Panc1 (cell line): Measurements from ENCODE around the gene CAMK2B. TPM values are rescaled to one million over a fixed set of nuclear protein-coding genes. Genes with fewer than 3 reads are reported as not detected.

Experiments
- ATAC-seq: fragments of 200-7000 bp; cut with Tn5 transposase; 2 replicates; pipeline ENCODE4 v1.9.1; 2020; ENCODE audit warnings: mild to moderate bottlenecking, moderate library complexity
- BruUV-seq: library from RNA; stranded (reverse); fragments of 400-500 nt; replicated peaks from 2 replicates; lab custom pipeline; 2021; lab: Mats Ljungman, UMichigan
- CTCF ChIA-PET: fragments of 300-600 bp; sonication (Branson Sonifier 250); formaldehyde crosslinking; loops from one replicate; lab custom pipeline; 2022; ENCODE audit warnings: antibody characterized with exemption; lab: Charles Lee
- POLR2A ChIA-PET: fragments of 300-600 bp; sonication (Branson Sonifier 250); formaldehyde crosslinking; loops from one replicate; lab custom pipeline; 2022; ENCODE audit warnings: antibody characterized with exemption; lab: Charles Lee
- DNase-seq: peaks from one replicate; pipeline ENCODE4 v3.0.0-alpha.2; 2010; ENCODE audit warnings: low read depth, low spot score
- H3K27ac ChIP-seq: 2 replicates; pipeline ENCODE4 v1.5.1; 2011; ENCODE audit warnings: mild to moderate bottlenecking, low read length, inconsistent platforms
- H3K27me3 ChIP-seq: fragments of 200-500 bp; sonication (Bioruptor generic); 2 replicates; pipeline ENCODE4 v1.6.0; 2014; ENCODE audit warnings: low read length, inconsistent platforms; ENCODE audit not compliant: control insufficient read depth, insufficient read depth
- H3K36me3 ChIP-seq: fragments of 200-500 bp; sonication (Bioruptor generic); 2 replicates; pipeline ENCODE4 v1.5.1; 2014; ENCODE audit warnings: inconsistent platforms, mild to moderate bottlenecking, low read length, moderate library complexity; ENCODE audit not compliant: control insufficient read depth, insufficient read depth
- H3K4me1 ChIP-seq: 2 replicates; pipeline ENCODE4 v1.5.1; 2011; ENCODE audit warnings: inconsistent platforms, mild to moderate bottlenecking, low read length, moderate library complexity; ENCODE audit not compliant: control insufficient read depth, insufficient read depth
- H3K4me3 ChIP-seq, 2 experiments: 2 replicates each; pipeline ENCODE4 v1.5.1; 2011 to 2012; ENCODE audit warnings: low read depth in 2 of 2, low read length in 2 of 2, mild to moderate bottlenecking in 2 of 2, inconsistent platforms in 1 of 2, moderate library complexity in 1 of 2
- H3K9me3 ChIP-seq: fragments of 200-500 bp; sonication (Bioruptor generic); 2 replicates; pipeline ENCODE4 v1.5.1; 2014; ENCODE audit warnings: low read depth, mild to moderate bottlenecking, inconsistent platforms, low read length, moderate library complexity; ENCODE audit not compliant: control insufficient read depth, insufficient read depth
- CTCF ChIP-seq: fragments of 450-650 bp; IDR thresholded peaks from 2 replicates; pipeline ENCODE4 v1.5.1; 2017; ENCODE audit warnings: mild to moderate bottlenecking
- POLR2AphosphoS5 ChIP-seq: IDR thresholded peaks from 2 replicates; pipeline ENCODE4 v1.6.1; 2012; ENCODE audit warnings: mild to moderate bottlenecking, low read depth, low read length, moderate library complexity
- REST ChIP-seq, 2 experiments: IDR thresholded peaks; 2 replicates each; pipeline ENCODE4 v1.6.1; 2011 to 2012; ENCODE audit warnings: low read depth in 2 of 2, control low read depth in 1 of 2, low read length in 1 of 2, mild to moderate bottlenecking in 1 of 2, moderate library complexity in 1 of 2; ENCODE audit not compliant: insufficient read depth in 1 of 2
- SIN3A ChIP-seq: IDR thresholded peaks from 2 replicates; pipeline ENCODE4 v1.6.1; 2012; ENCODE audit warnings: low read depth, mild to moderate bottlenecking, low read length, moderate library complexity, borderline replicate concordance; ENCODE audit not compliant: insufficient read depth
- TCF7L2 ChIP-seq: IDR thresholded peaks from 2 replicates; pipeline ENCODE4 v1.6.1; 2011; ENCODE audit warnings: mild to moderate bottlenecking, low read depth, low read length, inconsistent platforms
- in situ Hi-C: cut with HindIII; loops from 2 replicates; pipeline ENCODE4 v1.10.0; 2016; ENCODE audit warnings: low sequenced_read_pairs, low pct_unique_long_range_greater_than_20kb
- intact Hi-C: fragments of 100-400 bp; cut with micrococcal nuclease; formaldehyde crosslinking; loops from one replicate; pipeline ENCODE4 v1.10.0; 2022; ENCODE audit not compliant: unreplicated experiment
- total RNA-seq: library from RNA; stranded (reverse); gene quantifications from one replicate; pipeline ENCODE4 v1.2.1, GENCODE V29; 2021; ENCODE audit not compliant: unreplicated experiment

The CAMK2B gene
- total RNA-seq, 1 experiment from 2014 or later, result 0.26 TPM

GRCh38 chr7:44258423-44258760, 67.0 kb downstream of the CAMK2B start:
- no peaks in the 10 kb centered on the region for H3K4me1 ChIP-seq
- TF ChIP-seq CTCF, result no peak
- no peak for TF ChIP-seq SIN3A
- no peak for TF ChIP-seq REST (IDR thresholded peaks at IDR 0.05; ENCODE audit: insufficient read depth in 1 of 2, low read depth in 2 of 2, low read length in 1 of 2)
- no peak for TF ChIP-seq TCF7L2
- no peak for TF ChIP-seq POLR2AphosphoS5
- no peak overlapping the region for H3K4me3 ChIP-seq
- intact Hi-C loops (no loop called here), in situ Hi-C loops (no loop called here)
- BruUV-seq, result no TSS peak
- no peaks in the 10 kb centered on the region for H3K27me3 ChIP-seq
- POLR2A ChIA-PET, result no interaction called here
- H3K27ac ChIP-seq, result no peak overlapping the region
- CTCF ChIA-PET, result interaction anchor here (0.6 kb wide), 1 partner anchor 105 kb away, joined by 3 read pairs; no protein-coding TSS in a partner anchor
- ATAC-seq, result no peak
- DNase-seq, result no peak
- no peaks in the 10 kb centered on the region for H3K36me3 ChIP-seq
- H3K9me3 ChIP-seq, result no peaks in the 10 kb centered on the region

- Histone ChIP-seq H3K27ac (no peak overlapping the region), H3K36me3 (no peaks in the 10 kb centered on the region), H3K4me1 (no peaks in the 10 kb centered on the region), H3K27me3 (no peaks in the 10 kb centered on the region), H3K9me3 (no peaks in the 10 kb centered on the region), H3K4me3 (no peak overlapping the region)
- in situ Hi-C loops (no loop called here), intact Hi-C loops (no loop called here)
- CTCF ChIA-PET, result interaction anchor here (0.6 kb wide), 1 partner anchor 106 kb away, joined by 3 read pairs; no protein-coding TSS in a partner anchor
- BruUV-seq, result no TSS peak
- no peak for TF ChIP-seq CTCF
- TF ChIP-seq TCF7L2, result no peak
- no peak for TF ChIP-seq POLR2AphosphoS5
- TF ChIP-seq SIN3A, result no peak
- TF ChIP-seq REST (IDR thresholded peaks at IDR 0.05; ENCODE audit: insufficient read depth in 1 of 2, low read depth in 2 of 2, low read length in 1 of 2), result no peak
- POLR2A ChIA-PET, result interaction anchor here (0.7 kb wide), 1 partner anchor 26 kb away, joined by 3 read pairs; no protein-coding TSS in a partner anchor
- ATAC-seq, result 0 out of 2 replicates have a peak, but pooled peaks have one; percentile 31
- DNase-seq, result peak; percentile 20
These were observed 67.6 kb downstream of the CAMK2B start for GRCh38 chr7:44257618-44258422.
